ENCODE data around the gene SYNGR4. TPM values are rescaled to one million over a fixed set of nuclear protein-coding genes. Genes with fewer than 3 reads are reported as not detected.
"Not testable (repeated sequence)": the region's sequence is repeated elsewhere in the genome, so short reads cannot be mapped to it uniquely, and the experiment has no call there.

SYNGR4 gene
- total RNA-seq, 1 experiment from 2014 or later, result not detected

- Histone ChIP-seq H3K4me1 (ENCODE audit: insufficient read depth, low read length, poor library complexity, severe bottlenecking) (peaks cover 30% of the 10 kb centered on the region), H3K4me3 (ENCODE audit: low read depth, low read length, poor library complexity, severe bottlenecking) (peak overlapping the region; percentile 100), H3K36me3 (ENCODE audit: insufficient read depth, low read length, poor library complexity, severe bottlenecking) (peaks cover 39% of the 10 kb centered on the region), H3K9me3 (ENCODE audit: low read depth, low read length, poor library complexity, severe bottlenecking) (no peaks in the 10 kb centered on the region), H3K27ac (ENCODE audit: low read depth, low read length, poor library complexity, severe bottlenecking) (peak overlapping the region; percentile 91), H3K27me3 (replicated peaks; ENCODE audit: insufficient read depth, low read depth, low read length, poor library complexity) (no peaks in the 10 kb centered on the region)
- BruUV-seq (replicated peaks), result no TSS peak
- POLR2A ChIA-PET (ENCODE audit: low non-redundant PET), result no interaction called here
- TF ChIP-seq EZH2 (IDR thresholded peaks at IDR 0.05; ENCODE audit: borderline replicate concordance, low read depth, low read length, poor library complexity, severe bottlenecking), result no peak
- peak; percentile 63 for TF ChIP-seq CTCF (conservative IDR thresholded peaks at IDR 0.05; ENCODE audit: low read depth, low read length)
- intact Hi-C loops (cut with micrococcal nuclease; ENCODE audit: unreplicated experiment), result loop anchor here (5.0 kb wide), 1 partner anchor 57 kb away; the partner anchor contains the start of gene GRWD1
- CTCF ChIA-PET, result interaction anchor here (0.9 to 2.0 kb wide), 8 partner anchors 18 to 103 kb away, joined by 3 to 15 read pairs (median 8); partner anchors contain the start of genes SYNGR4 and TMEM143
- peak; percentile 74 for DNase-seq (ENCODE audit: low spot score)
These were observed 26.3 kb downstream of the SYNGR4 start for GRCh38 chr19:48390188-48391099.

DNA sequence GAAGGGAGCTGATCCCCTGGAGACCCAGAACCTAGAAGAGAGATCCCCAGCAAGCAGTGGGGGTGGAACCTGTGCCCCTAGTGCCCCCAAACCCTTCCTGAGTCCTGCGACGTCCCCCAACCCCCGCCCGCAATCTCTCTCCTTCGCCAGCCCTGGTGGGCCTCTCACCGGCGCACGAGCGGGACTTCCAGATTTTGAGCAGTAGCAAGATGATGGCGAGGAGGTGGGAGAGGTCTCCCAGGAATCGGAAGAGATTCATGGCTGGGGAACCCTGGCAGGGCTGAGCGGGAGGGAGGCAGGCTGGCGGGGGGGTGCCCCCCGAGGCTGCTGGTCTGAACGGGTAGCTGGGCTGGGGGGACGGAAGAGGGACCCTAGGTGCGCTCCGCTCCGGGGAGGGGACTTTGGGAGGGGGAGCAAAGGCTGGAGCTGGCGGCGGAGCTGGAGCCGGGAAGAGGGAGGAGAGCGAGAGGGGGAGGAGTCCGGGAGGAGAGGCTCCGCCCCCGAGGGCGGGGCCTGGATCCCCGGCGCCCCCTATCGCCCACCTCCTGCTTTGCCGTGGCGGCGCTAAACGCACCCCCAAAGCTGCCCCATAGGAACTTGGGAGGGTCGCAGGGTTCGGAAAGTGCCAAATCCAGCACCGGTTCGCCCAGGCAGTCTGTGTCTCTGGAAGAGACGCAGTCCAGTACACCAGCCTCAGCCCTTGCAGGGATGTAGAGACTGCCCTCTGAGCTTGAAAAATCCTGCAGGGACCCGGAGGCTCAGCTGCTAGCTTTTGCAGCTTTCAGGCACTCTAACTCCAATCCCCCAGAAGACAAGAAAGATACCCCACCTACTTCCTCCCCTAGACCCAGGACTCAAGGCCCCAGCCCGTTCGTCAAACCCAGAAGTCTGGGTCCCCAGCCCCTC is 27.2 kb downstream of the SYNGR4 start, which contains the start of gene KDELR1:
Gene KDELR1, minus strand, starts transcription at position 452 of the 906 bp plus-strand sequence. Its CDS starts 193 bp downstream, at position 259.
- peaks cover 40% of the 10 kb centered on the region for H3K4me1 ChIP-seq (ENCODE audit: insufficient read depth, low read length, poor library complexity, severe bottlenecking)
- ChIA-PET CTCF (interaction anchor here (0.6 to 2.0 kb wide), 16 partner anchors 19 to 603 kb away, joined by 3 to 15 read pairs (median 4); partner anchors contain the start of genes RUVBL2, SYNGR4 and TMEM143), POLR2A (ENCODE audit: low non-redundant PET) (interaction anchor here (0.6 kb wide), 1 partner anchor 47 kb away, joined by 3 read pairs; no protein-coding TSS in a partner anchor)
- BruUV-seq (replicated peaks), result TSS peak; percentile 37
- H3K4me3 ChIP-seq (ENCODE audit: low read depth, low read length, poor library complexity, severe bottlenecking), result peak within 1 kb of the TSS; percentile 100
- H3K27ac ChIP-seq (ENCODE audit: low read depth, low read length, poor library complexity, severe bottlenecking), result peak within 1 kb of the TSS; percentile 91
- intact Hi-C loops (cut with micrococcal nuclease; ENCODE audit: unreplicated experiment), result loop anchor here (5.0 kb wide), 1 partner anchor 56 kb away; the partner anchor contains the start of gene GRWD1
- TF ChIP-seq CTCF (conservative IDR thresholded peaks at IDR 0.05; ENCODE audit: low read depth, low read length) (peak; percentile 96), EZH2 (IDR thresholded peaks at IDR 0.05; ENCODE audit: borderline replicate concordance, low read depth, low read length, poor library complexity, severe bottlenecking) (no peak)
- H3K9me3 ChIP-seq (ENCODE audit: low read depth, low read length, poor library complexity, severe bottlenecking), result no peaks in the 10 kb centered on the region
- peak; percentile 79 for DNase-seq (ENCODE audit: low spot score)
- no peaks in the 10 kb centered on the region for H3K27me3 ChIP-seq (replicated peaks; ENCODE audit: insufficient read depth, low read depth, low read length, poor library complexity)
- peaks cover 29% of the 10 kb centered on the region for H3K36me3 ChIP-seq (ENCODE audit: insufficient read depth, low read length, poor library complexity, severe bottlenecking)

- POLR2A ChIA-PET (ENCODE audit: low non-redundant PET), result interaction anchor here (0.6 kb wide), 1 partner anchor 47 kb away, joined by 3 read pairs; no protein-coding TSS in a partner anchor
These were observed 27.8 kb downstream of the SYNGR4 start for GRCh38 chr19:48392006-48392344.

More at GRCh38 chr19:48392006-48392344, 27.8 kb downstream of the SYNGR4 start:
- H3K4me1 ChIP-seq (ENCODE audit: insufficient read depth, low read length, poor library complexity, severe bottlenecking), result peaks cover 46% of the 10 kb centered on the region
- BruUV-seq (replicated peaks); H3K9me3 ChIP-seq (ENCODE audit: low read depth, low read length, poor library complexity, severe bottlenecking); H3K4me3 ChIP-seq (ENCODE audit: low read depth, low read length, poor library complexity, severe bottlenecking); DNase-seq (ENCODE audit: low spot score); H3K27me3 ChIP-seq (replicated peaks; ENCODE audit: insufficient read depth, low read depth, low read length, poor library complexity): not testable (repeated sequence)
- H3K36me3 ChIP-seq (ENCODE audit: insufficient read depth, low read length, poor library complexity, severe bottlenecking), result peaks cover 24% of the 10 kb centered on the region
- intact Hi-C loops (cut with micrococcal nuclease; ENCODE audit: unreplicated experiment), result loop anchor here (5.0 kb wide), 1 partner anchor 55 kb away; the partner anchor contains the start of gene GRWD1
- peak overlapping the region; percentile 91 for H3K27ac ChIP-seq (ENCODE audit: low read depth, low read length, poor library complexity, severe bottlenecking)
- CTCF ChIA-PET, result interaction anchor here (0.6 to 2.0 kb wide), 15 partner anchors 20 to 602 kb away, joined by 3 to 15 read pairs (median 4); partner anchors contain the start of genes RUVBL2, SYNGR4 and TMEM143
